ENCODE results near the gene NUDT1.

GRCh38 chr7:2261611-2262010 lies 19.6 kb downstream of the NUDT1 start:
- no peak for TF ChIP-seq CTCF (IDR thresholded peaks at IDR 0.05)
- no peak for TF ChIP-seq POLR2AphosphoS5 (IDR thresholded peaks at IDR 0.05)
- no peak for TF ChIP-seq EP300 (IDR thresholded peaks at IDR 0.05)

Measured in gastroesophageal sphincter (tissue), 3 donors.